GM13976 (cell line): ENCODE data around the gene ARF1.

Experiments
- DNase-seq: peaks from one replicate; pipeline ENCODE4 v3.0.0; 2012; ENCODE audit warnings: low spot score
- in situ Hi-C: fragments of 300-500 bp; cut with MboI; formaldehyde crosslinking; loops from one replicate; pipeline ENCODE4 v1.12.0; 2022; ENCODE audit warnings: low sequenced_read_pairs, mixed read lengths, inconsistent platforms; ENCODE audit not compliant: unreplicated experiment
- TF ChIP-seq, protein P1 (sequence below): IDR thresholded peaks from 2 replicates; pipeline ENCODE4 v1.5.1; 2012; ENCODE audit warnings: borderline replicate concordance, mild to moderate bottlenecking; ENCODE audit not compliant: insufficient read depth; ENCODE audit errors: extremely low read depth, missing control alignments, control extremely low read depth

Gene ARF1

DNA sequence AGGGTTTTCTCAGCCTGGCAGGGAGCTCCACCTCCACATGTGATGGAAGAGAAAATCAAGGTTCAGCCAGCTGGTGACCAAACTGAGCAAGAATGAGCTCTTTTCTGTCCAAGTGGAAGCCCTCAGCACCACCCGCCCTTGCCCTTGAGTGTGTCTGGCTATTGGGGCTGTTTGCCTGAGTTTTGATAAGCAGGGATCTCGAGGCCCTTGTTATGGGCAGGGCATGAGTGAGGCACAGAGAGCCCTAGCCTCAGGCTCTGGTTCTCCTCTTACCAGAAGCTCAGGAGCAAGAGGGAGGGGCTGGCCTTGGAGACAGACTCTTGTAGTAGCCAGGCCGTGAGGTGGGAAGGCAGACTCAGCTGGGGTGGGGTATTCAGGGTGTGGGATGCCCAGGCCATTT lies 37.5 kb upstream of the ARF1 start:
- TF ChIP-seq, protein P1, sequence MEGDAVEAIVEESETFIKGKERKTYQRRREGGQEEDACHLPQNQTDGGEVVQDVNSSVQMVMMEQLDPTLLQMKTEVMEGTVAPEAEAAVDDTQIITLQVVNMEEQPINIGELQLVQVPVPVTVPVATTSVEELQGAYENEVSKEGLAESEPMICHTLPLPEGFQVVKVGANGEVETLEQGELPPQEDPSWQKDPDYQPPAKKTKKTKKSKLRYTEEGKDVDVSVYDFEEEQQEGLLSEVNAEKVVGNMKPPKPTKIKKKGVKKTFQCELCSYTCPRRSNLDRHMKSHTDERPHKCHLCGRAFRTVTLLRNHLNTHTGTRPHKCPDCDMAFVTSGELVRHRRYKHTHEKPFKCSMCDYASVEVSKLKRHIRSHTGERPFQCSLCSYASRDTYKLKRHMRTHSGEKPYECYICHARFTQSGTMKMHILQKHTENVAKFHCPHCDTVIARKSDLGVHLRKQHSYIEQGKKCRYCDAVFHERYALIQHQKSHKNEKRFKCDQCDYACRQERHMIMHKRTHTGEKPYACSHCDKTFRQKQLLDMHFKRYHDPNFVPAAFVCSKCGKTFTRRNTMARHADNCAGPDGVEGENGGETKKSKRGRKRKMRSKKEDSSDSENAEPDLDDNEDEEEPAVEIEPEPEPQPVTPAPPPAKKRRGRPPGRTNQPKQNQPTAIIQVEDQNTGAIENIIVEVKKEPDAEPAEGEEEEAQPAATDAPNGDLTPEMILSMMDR: no peak
- no peak for DNase-seq
- in situ Hi-C loops: no loop called here

GRCh38 chr1:228045405-228045804 lies 37.1 kb upstream of the ARF1 start:
- in situ Hi-C loops: no loop called here
- DNase-seq: no peak
- TF ChIP-seq, protein P1: no peak

DNA sequence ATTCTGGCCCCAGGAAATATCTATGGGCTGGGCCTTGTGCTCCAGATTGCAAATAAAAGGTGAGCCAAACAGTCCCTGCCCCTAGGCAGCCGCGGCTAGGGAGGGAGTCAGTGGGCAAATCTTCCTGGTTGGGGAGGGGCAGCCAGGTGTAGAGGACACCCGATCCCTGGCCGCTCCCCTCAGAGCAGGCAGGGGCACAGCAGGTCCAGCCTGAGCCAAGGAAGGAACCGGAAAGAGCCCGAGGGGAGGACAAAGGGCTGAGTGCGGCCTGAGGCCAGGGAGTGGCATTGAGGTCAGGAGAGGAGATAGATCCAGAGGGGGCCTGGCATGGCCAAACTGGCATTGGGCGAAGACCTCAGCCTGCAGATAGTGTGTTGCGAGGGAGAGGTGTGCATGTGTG lies 36.6 kb upstream of the ARF1 start:
- TF ChIP-seq, protein P1: no peak
- in situ Hi-C loops: no loop called here

DNA sequence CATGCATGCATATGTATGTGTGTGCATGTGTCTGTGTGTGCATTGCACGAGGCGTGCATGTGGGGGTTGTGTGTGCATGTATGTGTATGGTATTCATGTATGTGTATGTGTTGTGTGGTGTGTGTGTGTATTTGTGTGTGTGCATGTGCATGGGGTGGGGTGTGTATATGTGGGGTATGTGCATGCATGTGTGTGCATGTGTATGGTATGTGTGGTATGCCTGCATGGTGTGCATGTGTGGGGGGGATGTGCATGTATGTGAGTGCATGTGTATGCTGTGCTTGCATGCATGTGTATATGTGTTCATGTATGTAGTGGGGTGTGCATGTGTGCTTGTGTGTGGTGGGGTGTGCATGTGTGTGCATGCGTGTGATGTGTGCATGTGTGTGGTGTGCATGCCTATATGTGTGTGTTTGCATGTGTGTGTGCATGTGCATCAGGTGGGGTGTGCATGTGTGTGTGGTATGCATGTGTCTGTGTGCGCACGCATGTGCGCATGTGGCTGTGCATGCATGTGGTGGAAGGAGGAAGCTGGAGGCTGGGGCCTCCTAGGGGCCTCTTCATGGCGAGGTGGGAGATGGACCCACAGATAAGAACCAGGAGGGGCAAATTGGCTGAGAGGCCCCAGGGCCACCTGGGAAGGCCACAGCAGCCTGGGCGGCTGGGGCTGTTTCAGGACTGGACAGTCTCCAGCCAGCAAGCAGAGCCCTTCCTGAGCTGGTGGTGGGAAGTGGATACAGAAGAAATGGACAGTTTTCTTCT lies 35.9 kb upstream of the ARF1 start:
- in situ Hi-C loops: no loop called here
- TF ChIP-seq, protein P1: no peak
- no peak for DNase-seq

More for the DNA sequence above, 36.6 kb upstream of the ARF1 start:
- DNase-seq: no peak

DNA sequence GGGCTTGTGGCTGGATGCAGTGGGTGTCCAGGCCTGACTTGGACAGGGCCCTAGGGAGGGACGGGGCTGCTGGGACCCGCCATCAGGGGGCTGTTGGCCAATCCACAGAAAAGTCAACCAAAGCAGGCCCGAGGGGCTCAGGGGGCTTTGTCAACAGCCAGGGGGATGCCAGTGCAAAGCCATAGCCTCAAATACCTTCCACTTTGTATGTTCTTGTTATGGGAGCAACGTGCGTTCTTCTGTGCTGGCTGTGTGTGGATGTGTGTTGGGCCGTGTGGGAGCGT lies 35.4 kb upstream of the ARF1 start:
- in situ Hi-C loops: no loop called here
- TF ChIP-seq, protein P1: no peak
- DNase-seq: no peak

DNA sequence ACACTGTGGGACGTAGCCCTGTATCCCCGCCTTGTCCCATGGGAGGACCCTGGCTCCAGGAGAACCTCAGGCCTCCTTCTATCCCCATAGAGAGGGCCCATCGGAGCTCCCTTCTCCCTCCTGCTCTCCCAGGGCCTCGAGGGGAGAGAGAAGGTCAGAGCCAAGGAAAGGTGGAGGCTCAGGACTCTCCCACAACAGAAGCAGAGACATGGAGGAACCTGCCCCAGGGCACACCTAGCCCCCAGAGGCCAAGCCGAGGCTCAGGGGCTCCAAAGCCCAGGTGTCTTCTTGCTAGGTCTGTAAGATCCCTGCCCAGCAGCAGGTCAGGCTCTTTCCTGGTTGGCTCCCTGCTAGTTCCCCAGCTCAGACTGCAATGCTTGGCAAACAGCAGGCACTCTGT lies 34.4 kb upstream of the ARF1 start:
- no peak for DNase-seq
- in situ Hi-C loops: no loop called here
- TF ChIP-seq, protein P1: no peak
